K562 (cell line): Measurements from ENCODE around the gene SLC17A2. TPM values are rescaled to one million over a fixed set of nuclear protein-coding genes. Genes with fewer than 3 reads are reported as not detected.

ENCODE experiments used
- ATF7 ChIP-seq: fragments of 450-650 bp; IDR thresholded peaks from 2 replicates; pipeline ENCODE4 v1.7.1; 2014; ENCODE audit warnings: mild to moderate bottlenecking, moderate library complexity
- E2F3 ChIP-seq: fragments of 250-450 bp; sonication (Bioruptor Pico); IDR thresholded peaks from 2 replicates; pipeline ENCODE4 v1.4.0; 2020; ENCODE audit warnings: mild to moderate bottlenecking
- FOXA1 ChIP-seq: fragments of 450-650 bp; IDR thresholded peaks from 2 replicates; pipeline ENCODE4 v1.6.1; 2016; ENCODE audit warnings: mild to moderate bottlenecking, borderline replicate concordance
- KLF1 ChIP-seq: fragments of 450-650 bp; IDR thresholded peaks from 2 replicates; pipeline ENCODE4 v1.6.1; 2016; ENCODE audit warnings: missing genetic modification characterization, missing compliant biosample characterization
- KLF16 ChIP-seq: IDR thresholded peaks from 2 replicates; pipeline ENCODE4 v1.6.1; 2016; ENCODE audit warnings: antibody characterized with exemption
- MAX ChIP-seq: sonication (generic); formaldehyde crosslinking; IDR thresholded peaks from 2 replicates; pipeline ENCODE4 v1.9.0; 2022; ENCODE audit warnings: mild to moderate bottlenecking, missing genetic modification reagents
- SMAD2 ChIP-seq: fragments of 150-350 bp; IDR thresholded peaks from 2 replicates; pipeline ENCODE4 v1.6.1; 2014; ENCODE audit warnings: low read depth, mild to moderate bottlenecking, low read length
- SMC3 ChIP-seq: conservative IDR thresholded peaks from 2 replicates; pipeline ENCODE4 v1.6.1; 2011; ENCODE audit warnings: low read depth, low read length, improper control_type of control experiment; ENCODE audit not compliant: insufficient read depth
- XRCC5 ChIP-seq: fragments of 200-400 bp; formaldehyde crosslinking; IDR thresholded peaks from 2 replicates; pipeline ENCODE4 v1.6.1; 2017; ENCODE audit warnings: low read depth, mild to moderate bottlenecking, low read length
- ZNF354B ChIP-seq: fragments of 250-450 bp; sonication (Bioruptor Pico); IDR thresholded peaks from 2 replicates; pipeline ENCODE4 v1.4.0; 2020
- ZNF583 ChIP-seq: fragments of 250-450 bp; sonication (Bioruptor Pico); IDR thresholded peaks from 2 replicates; pipeline ENCODE4 v1.4.0; 2020
- polyA plus RNA-seq, 8 experiments: library from polyadenylated mRNA; depleted of rRNA in 4 of 8; stranded (reverse) in 5 of 8; unstranded in 3 of 8; fragments of >200 nt; fragmentation: Nextera tagmentation in 2 of 8; fragmentation: Illumina TruSeq in 1 of 8; extraction: Ambion mirVana in 2 of 8; extraction: Trizol in 1 of 8; gene quantifications; 2 replicates each; pipeline versions ENCODE4 v1.2.1 to v1.2.3, GENCODE V29; 2011 to 2014; ENCODE audit warnings: inconsistent platforms in 1 of 8, missing spikeins in 1 of 8
- total RNA-seq, 7 experiments: library from RNA; depleted of rRNA in 6 of 7; stranded (reverse); fragments of >200 nt in 6 of 7; fragmentation: Illumina TruSeq in 2 of 7; extraction: Trizol in 2 of 7; gene quantifications; 2 replicates each; pipeline versions ENCODE4 v1.2.1 to v1.2.3, GENCODE V29; 2011 to 2021; ENCODE audit warnings: low replicate concordance in 1 of 7
- TF ChIP-seq, protein P1 (sequence below), 2 experiments: fragments of 450-650 bp; formaldehyde crosslinking in 1 of 2; IDR thresholded peaks; 2 replicates each; pipeline versions ENCODE4 v1.4.0 to v1.6.1; 2014 to 2020; ENCODE audit warnings: mild to moderate bottlenecking in 2 of 2, borderline replicate concordance in 1 of 2, low read depth in 1 of 2
- TF ChIP-seq, protein P2 (sequence below): fragments of 450-650 bp; formaldehyde crosslinking; IDR thresholded peaks from 2 replicates; pipeline ENCODE4 v1.4.0; 2020; ENCODE audit warnings: mild to moderate bottlenecking
- TF ChIP-seq, protein P3 (sequence below), 2 experiments: fragments of 450-650 bp in 1 of 2; IDR thresholded peaks; 2 replicates each; pipeline ENCODE4 v1.6.1; 2011 to 2017; ENCODE audit warnings: low read depth in 2 of 2, antibody characterized with exemption in 1 of 2, borderline replicate concordance in 1 of 2, low read length in 1 of 2, mild to moderate bottlenecking in 1 of 2, mixed read lengths in 1 of 2; ENCODE audit not compliant: control insufficient read depth in 1 of 2
- TF ChIP-seq, protein P4 (sequence below): IDR thresholded peaks from 2 replicates; pipeline ENCODE4 v1.6.1; 2011; ENCODE audit not compliant: insufficient read length; ENCODE audit errors: extremely low read depth

SLC17A2 gene
- total and polyA plus RNA-seq, 9 of the 15 experiments (the other 6 are each of a cell fraction or from before 2014, with no cell fraction given), result not detected

- TF ChIP-seq, protein P1, sequence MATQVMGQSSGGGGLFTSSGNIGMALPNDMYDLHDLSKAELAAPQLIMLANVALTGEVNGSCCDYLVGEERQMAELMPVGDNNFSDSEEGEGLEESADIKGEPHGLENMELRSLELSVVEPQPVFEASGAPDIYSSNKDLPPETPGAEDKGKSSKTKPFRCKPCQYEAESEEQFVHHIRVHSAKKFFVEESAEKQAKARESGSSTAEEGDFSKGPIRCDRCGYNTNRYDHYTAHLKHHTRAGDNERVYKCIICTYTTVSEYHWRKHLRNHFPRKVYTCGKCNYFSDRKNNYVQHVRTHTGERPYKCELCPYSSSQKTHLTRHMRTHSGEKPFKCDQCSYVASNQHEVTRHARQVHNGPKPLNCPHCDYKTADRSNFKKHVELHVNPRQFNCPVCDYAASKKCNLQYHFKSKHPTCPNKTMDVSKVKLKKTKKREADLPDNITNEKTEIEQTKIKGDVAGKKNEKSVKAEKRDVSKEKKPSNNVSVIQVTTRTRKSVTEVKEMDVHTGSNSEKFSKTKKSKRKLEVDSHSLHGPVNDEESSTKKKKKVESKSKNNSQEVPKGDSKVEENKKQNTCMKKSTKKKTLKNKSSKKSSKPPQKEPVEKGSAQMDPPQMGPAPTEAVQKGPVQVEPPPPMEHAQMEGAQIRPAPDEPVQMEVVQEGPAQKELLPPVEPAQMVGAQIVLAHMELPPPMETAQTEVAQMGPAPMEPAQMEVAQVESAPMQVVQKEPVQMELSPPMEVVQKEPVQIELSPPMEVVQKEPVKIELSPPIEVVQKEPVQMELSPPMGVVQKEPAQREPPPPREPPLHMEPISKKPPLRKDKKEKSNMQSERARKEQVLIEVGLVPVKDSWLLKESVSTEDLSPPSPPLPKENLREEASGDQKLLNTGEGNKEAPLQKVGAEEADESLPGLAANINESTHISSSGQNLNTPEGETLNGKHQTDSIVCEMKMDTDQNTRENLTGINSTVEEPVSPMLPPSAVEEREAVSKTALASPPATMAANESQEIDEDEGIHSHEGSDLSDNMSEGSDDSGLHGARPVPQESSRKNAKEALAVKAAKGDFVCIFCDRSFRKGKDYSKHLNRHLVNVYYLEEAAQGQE (IDR thresholded peaks at IDR 0.05; ENCODE audit: borderline replicate concordance), result peak; percentile 84
- TF ChIP-seq, protein P1 (CRISPR knock-in tag; IDR thresholded peaks at IDR 0.05; ENCODE audit: low read depth), result no peak
- TF ChIP-seq XRCC5 (no peak), MAX (CRISPR knock-in tag) (no peak), KLF1 (no peak), SMAD2 (no peak), ZNF354B (no peak), ATF7 (no peak), ZNF583 (CRISPR knock-in tag) (no peak), SMC3 (peak; percentile 45), KLF16 (peak; percentile 13; the same call in 1 of the 2 replicates), E2F3 (no peak), FOXA1 (no peak)
- TF ChIP-seq, protein P2, sequence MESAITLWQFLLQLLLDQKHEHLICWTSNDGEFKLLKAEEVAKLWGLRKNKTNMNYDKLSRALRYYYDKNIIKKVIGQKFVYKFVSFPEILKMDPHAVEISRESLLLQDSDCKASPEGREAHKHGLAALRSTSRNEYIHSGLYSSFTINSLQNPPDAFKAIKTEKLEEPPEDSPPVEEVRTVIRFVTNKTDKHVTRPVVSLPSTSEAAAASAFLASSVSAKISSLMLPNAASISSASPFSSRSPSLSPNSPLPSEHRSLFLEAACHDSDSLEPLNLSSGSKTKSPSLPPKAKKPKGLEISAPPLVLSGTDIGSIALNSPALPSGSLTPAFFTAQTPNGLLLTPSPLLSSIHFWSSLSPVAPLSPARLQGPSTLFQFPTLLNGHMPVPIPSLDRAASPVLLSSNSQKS (CRISPR knock-in tag), result no peak
- TF ChIP-seq, protein P3, sequence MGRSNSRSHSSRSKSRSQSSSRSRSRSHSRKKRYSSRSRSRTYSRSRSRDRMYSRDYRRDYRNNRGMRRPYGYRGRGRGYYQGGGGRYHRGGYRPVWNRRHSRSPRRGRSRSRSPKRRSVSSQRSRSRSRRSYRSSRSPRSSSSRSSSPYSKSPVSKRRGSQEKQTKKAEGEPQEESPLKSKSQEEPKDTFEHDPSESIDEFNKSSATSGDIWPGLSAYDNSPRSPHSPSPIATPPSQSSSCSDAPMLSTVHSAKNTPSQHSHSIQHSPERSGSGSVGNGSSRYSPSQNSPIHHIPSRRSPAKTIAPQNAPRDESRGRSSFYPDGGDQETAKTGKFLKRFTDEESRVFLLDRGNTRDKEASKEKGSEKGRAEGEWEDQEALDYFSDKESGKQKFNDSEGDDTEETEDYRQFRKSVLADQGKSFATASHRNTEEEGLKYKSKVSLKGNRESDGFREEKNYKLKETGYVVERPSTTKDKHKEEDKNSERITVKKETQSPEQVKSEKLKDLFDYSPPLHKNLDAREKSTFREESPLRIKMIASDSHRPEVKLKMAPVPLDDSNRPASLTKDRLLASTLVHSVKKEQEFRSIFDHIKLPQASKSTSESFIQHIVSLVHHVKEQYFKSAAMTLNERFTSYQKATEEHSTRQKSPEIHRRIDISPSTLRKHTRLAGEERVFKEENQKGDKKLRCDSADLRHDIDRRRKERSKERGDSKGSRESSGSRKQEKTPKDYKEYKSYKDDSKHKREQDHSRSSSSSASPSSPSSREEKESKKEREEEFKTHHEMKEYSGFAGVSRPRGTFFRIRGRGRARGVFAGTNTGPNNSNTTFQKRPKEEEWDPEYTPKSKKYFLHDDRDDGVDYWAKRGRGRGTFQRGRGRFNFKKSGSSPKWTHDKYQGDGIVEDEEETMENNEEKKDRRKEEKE (IDR thresholded peaks at IDR 0.05; ENCODE audit: borderline replicate concordance in 1 of 2, control insufficient read depth in 1 of 2, low read depth in 2 of 2, low read length in 1 of 2), result no peak
- TF ChIP-seq, protein P4, sequence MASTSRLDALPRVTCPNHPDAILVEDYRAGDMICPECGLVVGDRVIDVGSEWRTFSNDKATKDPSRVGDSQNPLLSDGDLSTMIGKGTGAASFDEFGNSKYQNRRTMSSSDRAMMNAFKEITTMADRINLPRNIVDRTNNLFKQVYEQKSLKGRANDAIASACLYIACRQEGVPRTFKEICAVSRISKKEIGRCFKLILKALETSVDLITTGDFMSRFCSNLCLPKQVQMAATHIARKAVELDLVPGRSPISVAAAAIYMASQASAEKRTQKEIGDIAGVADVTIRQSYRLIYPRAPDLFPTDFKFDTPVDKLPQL, result no peak
Observed at GRCh38 chr6:25942561-25943147, 12.2 kb upstream of the SLC17A2 start (continued).
